ENCODE data around the gene APEH.
A peak's percentile ranks its signal among the peaks of the same experiment; 100 is the strongest.

APEH gene

GRCh38 chr3:49673715-49674496 is at the start of gene APEH:
Gene APEH (plus strand): TSS chr3:49674351. CDS start chr3:49674402, 51 bp downstream.
- DNase-seq = no peak

DNA sequence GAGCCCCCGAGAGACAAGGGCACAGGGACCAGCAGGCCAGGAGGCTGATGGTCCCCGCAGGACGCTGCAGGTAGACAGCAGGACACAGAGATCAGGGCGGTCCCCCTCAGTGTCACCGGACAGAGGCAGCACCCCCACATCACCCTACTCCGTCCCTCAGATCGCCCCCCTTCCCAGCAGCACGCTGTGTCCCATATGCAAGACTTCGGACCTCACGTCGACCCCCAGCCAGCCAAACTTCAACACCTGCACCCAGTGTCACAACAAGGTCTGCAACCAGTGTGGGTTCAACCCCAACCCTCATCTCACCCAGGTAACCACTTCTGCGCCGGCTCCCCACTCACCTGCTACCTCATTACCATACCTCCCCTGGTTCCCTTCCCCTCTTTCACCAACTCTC is 49.1 kb upstream of the APEH start:
- no peak for DNase-seq

DNA sequence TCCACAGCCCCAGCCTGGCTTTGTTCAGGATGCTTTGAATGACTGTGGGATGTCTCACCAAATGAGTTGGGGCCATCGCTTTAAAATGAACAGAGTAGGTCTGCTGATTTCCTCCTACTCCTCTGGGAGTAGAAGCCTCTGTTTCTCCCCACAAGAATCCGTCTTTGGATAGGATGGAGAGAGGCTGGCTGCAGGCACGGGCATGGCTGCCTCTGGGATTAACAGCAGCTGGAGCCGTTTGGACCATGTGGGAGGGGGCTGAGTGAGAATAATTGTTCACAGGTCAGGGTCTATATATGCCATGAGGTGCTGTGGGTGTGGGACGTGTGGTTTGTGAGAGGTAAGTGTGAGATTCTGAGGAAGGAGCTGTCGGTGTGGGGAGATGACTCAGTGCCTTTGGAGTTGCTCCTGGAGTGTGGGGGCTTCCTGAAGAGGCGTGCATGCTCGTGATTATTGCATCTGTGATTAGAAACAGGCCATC is 48.0 kb upstream of the APEH start:
- DNase-seq = no peak

GRCh38 chr3:49626796-49627195 is 47.4 kb upstream of the APEH start:
- no peak for DNase-seq

GRCh38 chr3:49627634-49628033 is 46.5 kb upstream of the APEH start:
- DNase-seq = no peak

DNA sequence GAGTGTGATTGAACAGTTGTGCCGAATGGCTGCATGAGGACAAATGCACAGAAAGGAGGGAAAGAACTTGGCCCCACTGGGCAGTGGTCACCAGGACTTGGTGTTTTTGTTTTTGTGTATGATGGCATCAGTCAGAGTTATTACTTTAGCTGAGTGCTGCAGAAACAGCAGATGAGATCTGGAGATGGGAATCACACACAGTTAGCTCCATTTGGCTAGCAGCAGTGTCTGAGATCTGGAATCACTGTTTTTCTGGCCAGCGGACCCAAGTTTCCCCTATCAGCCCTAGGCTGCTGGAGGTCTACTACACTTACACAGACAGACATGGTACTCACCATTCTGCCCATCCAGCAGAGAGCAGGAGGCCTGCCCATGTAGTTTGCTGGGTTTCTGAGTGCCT is 45.9 kb upstream of the APEH start:
- no peak for DNase-seq

DNA sequence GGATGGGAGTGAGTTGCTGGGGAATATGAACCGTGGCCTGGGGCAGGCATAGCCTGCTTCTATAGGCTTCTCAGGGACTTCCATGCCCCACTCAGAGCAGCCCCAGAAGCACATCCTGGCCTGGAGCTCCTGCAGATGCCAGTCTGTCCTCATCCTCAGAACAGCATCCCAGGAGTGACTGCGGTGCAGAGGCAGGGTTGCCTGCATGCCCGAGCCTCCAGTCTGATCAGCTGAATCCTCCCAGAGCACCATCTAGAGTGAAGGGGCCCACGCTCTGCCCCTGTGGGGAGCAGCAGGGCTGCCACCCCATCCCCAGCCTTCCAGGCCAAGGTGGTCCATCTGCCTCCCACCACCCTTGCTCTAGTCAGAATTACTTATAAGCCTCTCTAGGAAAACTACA is 44.7 kb upstream of the APEH start:
- DNase-seq = no peak

- DNase-seq = no peak
Measured at GRCh38 chr3:49629866-49630265, 44.3 kb upstream of the APEH start.

DNA sequence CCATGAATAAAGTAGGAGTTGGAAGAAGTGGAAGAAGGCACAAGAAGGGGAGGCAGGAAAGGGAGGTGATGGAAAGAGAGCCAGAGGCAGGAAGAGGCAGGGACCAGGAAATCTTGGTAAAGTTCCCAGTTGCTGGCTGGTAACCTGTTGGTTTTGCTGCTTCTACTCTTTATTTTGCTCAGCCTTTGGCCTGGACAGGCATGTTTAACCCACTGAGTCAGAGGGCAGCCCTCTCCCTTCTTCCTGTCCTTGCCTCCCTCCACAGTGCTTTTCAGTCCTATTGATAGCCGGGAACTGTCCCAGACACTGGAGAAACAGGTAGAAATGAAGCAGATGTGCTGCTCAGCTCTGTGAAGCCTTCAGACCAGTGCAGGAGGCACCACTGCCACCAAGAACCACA is 43.4 kb upstream of the APEH start:
- DNase-seq = no peak

GRCh38 chr3:49634736-49635135 is 39.4 kb upstream of the APEH start:
- DNase-seq = no peak

- DNase-seq = no peak
Measured at GRCh38 chr3:49636883-49637609, 37.1 kb upstream of the APEH start.

DNA sequence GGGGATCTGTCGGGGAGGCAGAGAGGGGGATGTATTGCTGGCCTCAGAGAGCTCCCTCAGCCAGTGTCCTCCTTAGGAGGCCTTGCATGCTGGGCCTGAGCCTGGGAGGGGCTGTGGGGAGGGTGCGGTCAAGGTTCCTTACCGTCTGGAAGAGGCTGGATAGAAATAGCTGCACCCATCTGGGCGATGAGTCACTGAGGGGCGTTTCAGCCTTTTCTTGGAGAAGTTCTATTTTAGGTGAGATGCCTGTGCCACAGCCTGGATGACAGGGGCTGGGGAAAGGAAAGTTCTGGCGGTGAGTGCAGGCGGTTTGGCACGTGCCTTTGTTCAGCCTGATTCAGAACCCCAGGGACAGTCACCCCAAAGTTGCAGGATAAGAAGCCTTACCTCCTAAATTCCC is 35.7 kb upstream of the APEH start:
- DNase-seq = no peak

DNA sequence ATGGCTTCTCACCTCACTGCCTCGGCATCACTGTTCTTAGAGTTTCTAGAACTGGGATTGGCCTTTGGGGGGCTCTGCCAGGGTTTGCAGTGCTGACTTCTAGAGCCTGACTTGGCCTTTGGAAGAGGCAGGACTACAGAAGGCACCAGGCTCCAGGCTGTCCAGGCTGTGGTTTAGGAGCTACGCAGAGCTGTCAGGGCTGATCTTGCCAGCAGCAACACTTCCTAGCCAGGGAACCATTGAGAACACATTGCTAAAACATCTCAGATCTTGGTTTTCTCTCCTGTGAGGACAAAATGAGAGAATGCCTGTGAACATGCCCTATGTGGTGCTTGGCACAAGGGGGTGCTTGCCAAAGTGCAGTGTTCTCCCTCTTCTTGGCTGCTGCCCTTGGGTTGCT is 34.6 kb upstream of the APEH start:
- DNase-seq = no peak

DNA sequence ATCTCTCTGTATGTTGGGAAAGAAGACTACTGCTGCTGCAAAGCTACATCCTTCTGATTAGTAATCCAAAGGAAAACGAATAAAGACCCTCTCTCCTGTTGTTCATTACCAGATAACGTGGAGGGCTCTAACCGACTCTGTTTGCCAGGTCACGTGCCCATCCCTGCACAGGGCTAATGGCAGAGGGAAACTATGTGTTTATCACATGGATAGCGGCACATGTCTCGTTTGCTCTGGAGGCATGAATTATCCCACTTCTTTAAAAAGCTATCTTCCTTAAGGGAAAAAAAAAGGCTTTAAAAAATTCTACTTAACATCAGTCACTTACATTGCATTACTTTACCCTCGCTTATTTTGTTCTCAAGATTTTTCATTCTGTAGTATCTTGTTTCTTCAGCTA is 32.9 kb upstream of the APEH start:
- DNase-seq = no peak

DNA sequence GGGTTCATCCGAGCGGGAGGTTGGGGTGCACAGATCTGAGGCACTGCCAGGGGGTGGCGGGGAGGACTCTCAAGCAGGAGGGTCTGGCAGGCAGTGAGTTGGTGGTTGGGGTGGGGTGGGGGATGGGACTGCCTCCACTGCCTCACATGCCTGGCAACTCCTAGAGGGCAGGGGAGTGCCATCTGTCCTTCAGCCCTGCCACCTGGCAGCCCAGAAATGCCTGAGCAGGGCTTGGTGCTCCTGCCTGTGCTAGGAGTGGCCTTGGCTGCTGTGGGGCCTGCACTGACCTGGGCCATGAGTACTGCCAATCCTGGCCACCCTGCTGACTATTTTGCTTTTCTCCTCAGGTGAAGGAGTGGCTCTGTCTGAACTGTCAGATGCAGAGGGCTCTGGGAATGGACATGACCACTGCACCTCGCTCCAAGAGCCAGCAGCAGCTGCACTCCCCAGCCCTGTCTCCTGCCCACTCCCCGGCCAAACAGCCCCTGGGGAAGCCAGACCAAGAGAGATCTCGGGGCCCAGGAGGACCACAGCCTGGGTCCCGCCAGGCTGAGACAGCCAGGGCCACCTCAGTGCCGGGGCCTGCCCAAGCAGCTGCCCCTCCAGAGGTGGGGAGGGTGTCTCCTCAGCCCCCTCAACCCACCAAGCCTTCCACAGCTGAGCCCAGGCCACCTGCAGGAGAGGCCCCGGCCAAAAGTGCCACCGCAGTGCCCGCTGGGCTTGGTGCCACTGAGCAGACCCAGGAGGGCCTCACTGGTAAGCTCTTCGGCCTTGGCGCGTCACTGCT is 32.0 kb upstream of the APEH start:
- DNase-seq = no peak

- DNase-seq = no peak
Measured at GRCh38 chr3:49642708-49643145, 31.4 kb upstream of the APEH start.

- no peak for DNase-seq
Measured at GRCh38 chr3:49644684-49645083, 29.5 kb upstream of the APEH start.

- no peak for DNase-seq
Measured at GRCh38 chr3:49646236-49646635, 27.9 kb upstream of the APEH start.

GRCh38 chr3:49647741-49648140 is 26.4 kb upstream of the APEH start:
- peak; percentile 49 for DNase-seq

DNA sequence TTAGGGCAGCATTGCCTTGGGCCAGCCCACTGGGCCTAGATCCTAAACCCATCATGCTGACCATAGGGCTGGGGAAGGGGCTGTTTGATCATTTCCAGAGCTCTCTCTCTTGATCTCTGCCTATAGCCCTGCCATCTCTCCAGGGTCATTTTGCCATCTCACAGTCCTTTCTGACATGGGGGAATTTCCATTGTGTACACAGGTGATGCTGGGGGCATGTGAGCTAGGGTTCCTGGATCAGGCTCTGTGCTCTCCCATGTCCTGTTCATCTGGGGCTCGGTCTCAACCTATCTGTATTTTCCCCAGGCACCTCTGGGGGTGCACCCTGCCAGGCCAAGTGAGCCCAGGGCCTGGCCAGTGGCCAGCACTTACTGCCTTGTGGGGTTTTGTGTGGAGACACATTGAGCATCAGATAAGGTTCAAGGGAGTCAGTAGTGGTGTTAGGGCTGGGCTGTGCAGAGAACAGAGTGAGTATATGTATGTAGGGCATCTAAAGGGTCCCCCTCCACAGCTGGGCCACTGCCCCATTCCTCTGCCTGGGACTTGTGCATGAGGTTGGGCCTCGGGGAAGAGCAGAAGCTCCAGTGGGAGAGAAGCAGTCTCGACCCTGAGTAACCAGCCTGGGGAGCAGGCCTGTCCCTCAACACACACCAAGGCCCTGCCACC is 25.7 kb upstream of the APEH start:
- no peak for DNase-seq

GRCh38 chr3:49649576-49649975 is 24.6 kb upstream of the APEH start:
- no peak for DNase-seq

DNA sequence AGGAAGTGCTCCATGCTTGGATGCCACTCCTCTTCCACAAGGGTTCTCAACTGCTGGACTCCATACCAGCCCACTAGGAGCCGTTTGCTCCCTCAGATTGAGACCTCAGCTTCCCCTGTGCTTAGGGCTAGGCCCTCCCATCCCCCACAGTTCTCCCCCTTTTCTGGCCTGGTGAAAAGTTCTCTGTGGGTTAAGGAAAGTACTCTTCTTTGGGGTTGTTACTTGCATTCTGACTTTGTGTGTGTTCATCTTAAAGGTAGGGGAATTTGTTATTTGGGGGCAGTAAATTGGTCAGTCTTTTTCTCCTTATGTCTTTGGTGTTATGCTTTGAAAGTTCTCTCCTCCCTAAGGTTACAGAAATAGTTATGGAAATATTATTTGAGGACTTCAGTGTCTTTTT is 24.0 kb upstream of the APEH start:
- no peak for DNase-seq

- no peak for DNase-seq
Measured at GRCh38 chr3:49650637-49651036, 23.5 kb upstream of the APEH start.
